Activated CD8-positive, alpha-beta memory T cell treated with anti-CD3 and anti-CD28 coated beads for 36 hours (primary cell): ENCODE data around the gene KLHL11. TPM values are rescaled to one million over a fixed set of nuclear protein-coding genes. Genes with fewer than 3 reads are reported as not detected.
"Not testable (repeated sequence)": the region's sequence is repeated elsewhere in the genome, so short reads cannot be mapped to it uniquely, and the experiment has no call there.

Experiments
- CTCF ChIA-PET: fragments of 350-600 bp; sonication (Branson Sonifier 250); formaldehyde crosslinking; loops from one replicate; lab custom pipeline; 2021; ENCODE audit warnings: antibody characterized with exemption; lab: Charles Lee
- POLR2A ChIA-PET: fragments of 350-600 bp; sonication (Branson Sonifier 250); formaldehyde crosslinking; loops from one replicate; lab custom pipeline; 2021; ENCODE audit warnings: antibody characterized with exemption; lab: Charles Lee
- total RNA-seq, 2 experiments: library from RNA; stranded (reverse); gene quantifications; one replicate each; pipeline ENCODE4 v1.2.3, GENCODE V29; 2021

KLHL11 gene
- total RNA-seq, 2 experiments from 2014 or later, result 23.2 to 23.8 TPM

- ChIA-PET CTCF (no interaction called here), POLR2A (interaction anchor here (0.6 kb wide), 1 partner anchor 9 kb away, joined by 4 read pairs; no protein-coding TSS in a partner anchor)
Measured at GRCh38 chr17:41891135-41892020, 26.2 kb upstream of the KLHL11 start.

GRCh38 chr17:41888332-41888965 lies 23.2 kb upstream of the KLHL11 start:
- ChIA-PET CTCF (interaction anchor here (1.5 kb wide), 1 partner anchor 17 kb away, joined by 3 read pairs; no protein-coding TSS in a partner anchor), POLR2A (no interaction called here)

- ChIA-PET CTCF (no interaction called here), POLR2A (no interaction called here)
Measured at GRCh38 chr17:41885733-41886132, 20.5 kb upstream of the KLHL11 start.

GRCh38 chr17:41882756-41883155 lies 17.5 kb upstream of the KLHL11 start:
- POLR2A ChIA-PET, result no interaction called here
- CTCF ChIA-PET, result no interaction called here

GRCh38 chr17:41880130-41880529 lies 14.9 kb upstream of the KLHL11 start:
- CTCF ChIA-PET, result interaction anchor here (0.6 kb wide), 2 partner anchors 18 to 126 kb away, joined by 3 to 4 read pairs; no protein-coding TSS in a partner anchor
- POLR2A ChIA-PET, result no interaction called here

- POLR2A ChIA-PET, result not testable (repeated sequence)
- CTCF ChIA-PET, result interaction anchor here (1.8 kb wide), 1 partner anchor 9 kb away, joined by 7 read pairs; the partner anchor contains the start of gene KLHL11
Measured at GRCh38 chr17:41874293-41874670, 9.1 kb upstream of the KLHL11 start.

- POLR2A ChIA-PET, result no interaction called here
- CTCF ChIA-PET, result interaction anchor here (0.6 to 1.8 kb wide), 2 partner anchors 9 to 623 kb away, joined by 4 to 7 read pairs; partner anchors contain the start of gene KLHL11
Measured at GRCh38 chr17:41873559-41874292, 8.5 kb upstream of the KLHL11 start.

GRCh38 chr17:41871789-41872188 lies 6.6 kb upstream of the KLHL11 start:
- ChIA-PET POLR2A (interaction anchor here (0.5 kb wide), 1 partner anchor 7 kb away, joined by 5 read pairs; no protein-coding TSS in a partner anchor), CTCF (interaction anchor here (1.2 kb wide), 1 partner anchor 16 kb away, joined by 3 read pairs; no protein-coding TSS in a partner anchor)

GRCh38 chr17:41870627-41871026 lies 5.4 kb upstream of the KLHL11 start:
- POLR2A ChIA-PET, result interaction anchor here (0.5 kb wide), 1 partner anchor 723 kb away, joined by 5 read pairs; no protein-coding TSS in a partner anchor
- CTCF ChIA-PET, result interaction anchor here (0.7 to 1.2 kb wide), 3 partner anchors 17 to 97 kb away, joined by 3 read pairs; no protein-coding TSS in a partner anchor

GRCh38 chr17:41870097-41870496 lies 4.9 kb upstream of the KLHL11 start:
- ChIA-PET CTCF (interaction anchor here (1.0 kb wide), 1 partner anchor 35 kb away, joined by 3 read pairs; no protein-coding TSS in a partner anchor), POLR2A (no interaction called here)

GRCh38 chr17:41869426-41869825 lies 4.2 kb upstream of the KLHL11 start:
- ChIA-PET CTCF (no interaction called here), POLR2A (no interaction called here)

- POLR2A ChIA-PET, result no interaction called here
- CTCF ChIA-PET, result interaction anchor here (0.6 kb wide), 1 partner anchor 860 kb away, joined by 3 read pairs; no protein-coding TSS in a partner anchor
Measured at GRCh38 chr17:41868568-41868967, 3.3 kb upstream of the KLHL11 start.

GRCh38 chr17:41865596-41865893 lies 322 bp upstream of the KLHL11 start:
- ChIA-PET CTCF (interaction anchor here (0.6 to 2.1 kb wide), 2 partner anchors 8 to 53 kb away, joined by 3 to 7 read pairs; partner anchors contain the start of gene ACLY), POLR2A (interaction anchor here (0.6 to 2.5 kb wide), 5 partner anchors 18 to 733 kb away, joined by 3 to 8 read pairs (median 7); partner anchors contain the start of genes ACLY, EIF1 and P3H4)

- POLR2A ChIA-PET, result interaction anchor here (0.6 to 2.5 kb wide), 8 partner anchors 10 to 256 kb away, joined by 3 to 8 read pairs (median 6); partner anchors contain the start of genes ACLY, CNP and EIF1
Measured at GRCh38 chr17:41864498-41864835, 756 bp downstream of the KLHL11 start.

GRCh38 chr17:41863074-41863848 lies 2.0 kb downstream of the KLHL11 start:
- CTCF ChIA-PET, result interaction anchor here (1.1 kb wide), 1 partner anchor 126 kb away, joined by 3 read pairs; no protein-coding TSS in a partner anchor
- POLR2A ChIA-PET, result interaction anchor here (1.3 to 2.5 kb wide), 2 partner anchors 15 to 174 kb away, joined by 5 to 6 read pairs; no protein-coding TSS in a partner anchor

More at GRCh38 chr17:41864498-41864835, 756 bp downstream of the KLHL11 start:
- CTCF ChIA-PET, result interaction anchor here (0.6 to 2.1 kb wide), 3 partner anchors 9 to 98 kb away, joined by 3 to 7 read pairs (median 7); no protein-coding TSS in a partner anchor

GRCh38 chr17:41860254-41860931 lies 4.8 kb downstream of the KLHL11 start:
- CTCF ChIA-PET, result interaction anchor here (0.7 to 0.8 kb wide), 2 partner anchors 74 to 164 kb away, joined by 3 to 4 read pairs; partner anchors contain the start of gene JUP
- POLR2A ChIA-PET, result no interaction called here

GRCh38 chr17:41851382-41851781 lies 13.8 kb downstream of the KLHL11 start:
- POLR2A ChIA-PET, CTCF ChIA-PET: not testable (repeated sequence)
